HepG2 (cell line): Measurements from ENCODE around the gene XAF1. TPM values are rescaled to one million over a fixed set of nuclear protein-coding genes. Genes with fewer than 3 reads are reported as not detected.

Experiments used
- BORCS8-MEF2B ChIP-seq: sonication (generic); formaldehyde crosslinking; IDR thresholded peaks from 2 replicates; pipeline ENCODE4 v1.8.0; 2022; ENCODE audit warnings: mild to moderate bottlenecking, missing genetic modification reagents
- LCORL ChIP-seq, 2 experiments: fragments of 450-650 bp in 1 of 2; sonication (generic) in 1 of 2; formaldehyde crosslinking in 1 of 2; IDR thresholded peaks; 2 replicates each; pipeline versions ENCODE4 v1.5.0 to v1.6.1; 2017 to 2020; ENCODE audit warnings: antibody characterized with exemption in 1 of 2, missing genetic modification reagents in 1 of 2
- SALL1 ChIP-seq: sonication (generic); formaldehyde crosslinking; IDR thresholded peaks from 2 replicates; pipeline ENCODE4 v1.8.0; 2022; ENCODE audit warnings: mild to moderate bottlenecking, missing genetic modification reagents
- SPEN ChIP-seq: sonication (generic); formaldehyde crosslinking; IDR thresholded peaks from 2 replicates; pipeline ENCODE4 v1.5.1; 2020; ENCODE audit warnings: low read depth, mild to moderate bottlenecking, missing genetic modification reagents
- STAG1 ChIP-seq: sonication (generic); formaldehyde crosslinking; IDR thresholded peaks from 2 replicates; pipeline ENCODE4 v1.4.0; 2020; ENCODE audit warnings: missing genetic modification reagents
- TOPORS ChIP-seq: sonication (generic); formaldehyde crosslinking; IDR thresholded peaks from 2 replicates; pipeline ENCODE4 v1.8.0; 2023; ENCODE audit warnings: mild to moderate bottlenecking, missing genetic modification reagents
- ZFP1 ChIP-seq: IDR thresholded peaks from 2 replicates; pipeline ENCODE4 v1.6.1; 2016
- ZFX ChIP-seq: sonication (generic); formaldehyde crosslinking; IDR thresholded peaks from 2 replicates; pipeline ENCODE4 v1.4.0; 2020; ENCODE audit warnings: mild to moderate bottlenecking, low read depth, missing genetic modification reagents, moderate library complexity
- ZNF224 ChIP-seq: sonication (generic); formaldehyde crosslinking; IDR thresholded peaks from 2 replicates; pipeline ENCODE4 v1.5.0; 2020; ENCODE audit warnings: mild to moderate bottlenecking, missing genetic modification reagents
- ZNF556 ChIP-seq: sonication (generic); formaldehyde crosslinking; IDR thresholded peaks from 2 replicates; pipeline ENCODE4 v1.4.0; 2020; ENCODE audit warnings: mild to moderate bottlenecking, missing genetic modification reagents, borderline replicate concordance
- ZZZ3 ChIP-seq: sonication (generic); formaldehyde crosslinking; IDR thresholded peaks from 2 replicates; pipeline ENCODE4 v1.4.0; 2020; ENCODE audit warnings: missing genetic modification reagents, mild to moderate bottlenecking, borderline replicate concordance
- polyA plus RNA-seq, 8 experiments: library from polyadenylated mRNA; depleted of rRNA in 3 of 8; stranded (reverse) in 7 of 8; unstranded in 1 of 8; fragments of >200 nt; fragmentation: Illumina TruSeq in 4 of 8; extraction: Trizol in 4 of 8; gene quantifications; 2 replicates each; pipeline versions ENCODE4 v1.2.1 to v1.2.3, GENCODE V29; 2011 to 2016; ENCODE audit warnings: low read depth in 4 of 8, missing spikeins in 1 of 8, mixed read lengths in 1 of 8; ENCODE audit not compliant: insufficient read depth in 1 of 8
- total RNA-seq, 5 experiments: library from RNA; depleted of rRNA; stranded (reverse); fragments of >200 nt; fragmentation: Illumina TruSeq; extraction: Trizol; gene quantifications; 2 replicates each; pipeline ENCODE4 v1.2.3, GENCODE V29; 2016; ENCODE audit warnings: low read depth in 1 of 5
- TF ChIP-seq, protein P1 (sequence below): sonication (generic); formaldehyde crosslinking; IDR thresholded peaks from 2 replicates; pipeline ENCODE4 v1.4.0; 2020; ENCODE audit warnings: low read depth, mild to moderate bottlenecking, missing genetic modification reagents
- TF ChIP-seq, protein P2 (sequence below): sonication (generic); formaldehyde crosslinking; IDR thresholded peaks from 2 replicates; pipeline ENCODE4 v1.5.0; 2020; ENCODE audit warnings: mild to moderate bottlenecking, low read depth, missing genetic modification reagents, borderline replicate concordance
- TF ChIP-seq, protein P3 (sequence below), 2 experiments: fragments of 450-650 bp in 1 of 2; sonication (generic) in 1 of 2; formaldehyde crosslinking in 1 of 2; IDR thresholded peaks; 2 replicates each; pipeline versions ENCODE4 v1.6.1 to v1.8.0; 2016 to 2022; ENCODE audit warnings: antibody characterized with exemption in 1 of 2, mild to moderate bottlenecking in 1 of 2, missing genetic modification reagents in 1 of 2
- TF ChIP-seq, protein P4 (sequence below): sonication (generic); formaldehyde crosslinking; IDR thresholded peaks from 2 replicates; pipeline ENCODE4 v1.5.1; 2020; ENCODE audit warnings: mild to moderate bottlenecking, missing genetic modification reagents, moderate library complexity

Gene XAF1
- total and polyA plus RNA-seq, 2 of the 13 experiments (the other 11 are each of a cell fraction or from before 2014, with no cell fraction given): 1.2 to 2.4 TPM

DNA sequence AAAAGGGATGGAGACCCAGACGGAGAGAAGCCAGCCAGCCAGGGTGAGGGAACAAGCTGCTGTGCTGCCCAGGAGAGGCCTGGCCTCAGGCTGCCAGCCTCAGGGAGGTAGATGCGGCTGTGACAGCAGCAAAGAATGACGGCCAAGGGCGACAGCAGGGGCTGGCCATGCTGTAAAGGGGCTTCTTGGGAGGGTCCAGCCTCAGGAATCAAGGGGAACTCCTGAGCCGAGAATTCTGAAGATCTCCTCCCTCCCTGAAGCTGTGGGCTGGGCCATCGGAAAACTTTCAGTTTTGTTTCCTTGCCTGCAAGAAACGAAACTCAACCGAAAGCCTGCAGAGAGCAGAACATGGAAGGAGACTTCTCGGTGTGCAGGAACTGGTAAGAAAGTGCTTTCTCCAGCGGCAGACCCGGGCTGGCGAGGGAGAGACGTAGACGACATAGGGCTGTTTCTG is at the start of gene XAF1 (continued):
- TF ChIP-seq ZFP1 (CRISPR knock-in tag): no peak
- no peak for TF ChIP-seq ZZZ3 (CRISPR knock-in tag)
- TF ChIP-seq ZNF556 (CRISPR knock-in tag): 0 out of 2 replicates have a peak, but pooled peaks have one; percentile 26
- TF ChIP-seq, protein P1, sequence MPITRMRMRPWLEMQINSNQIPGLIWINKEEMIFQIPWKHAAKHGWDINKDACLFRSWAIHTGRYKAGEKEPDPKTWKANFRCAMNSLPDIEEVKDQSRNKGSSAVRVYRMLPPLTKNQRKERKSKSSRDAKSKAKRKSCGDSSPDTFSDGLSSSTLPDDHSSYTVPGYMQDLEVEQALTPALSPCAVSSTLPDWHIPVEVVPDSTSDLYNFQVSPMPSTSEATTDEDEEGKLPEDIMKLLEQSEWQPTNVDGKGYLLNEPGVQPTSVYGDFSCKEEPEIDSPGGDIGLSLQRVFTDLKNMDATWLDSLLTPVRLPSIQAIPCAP (CRISPR knock-in tag): no peak
- TF ChIP-seq, protein P2, sequence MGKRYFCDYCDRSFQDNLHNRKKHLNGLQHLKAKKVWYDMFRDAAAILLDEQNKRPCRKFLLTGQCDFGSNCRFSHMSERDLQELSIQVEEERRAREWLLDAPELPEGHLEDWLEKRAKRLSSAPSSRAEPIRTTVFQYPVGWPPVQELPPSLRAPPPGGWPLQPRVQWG (CRISPR knock-in tag): no peak
- TF ChIP-seq LCORL (IDR thresholded peaks at IDR 0.05): no peak
- no peak for TF ChIP-seq LCORL (CRISPR knock-in tag; IDR thresholded peaks at IDR 0.05)
- no peak for TF ChIP-seq TOPORS (CRISPR knock-in tag)
- TF ChIP-seq, protein P3, sequence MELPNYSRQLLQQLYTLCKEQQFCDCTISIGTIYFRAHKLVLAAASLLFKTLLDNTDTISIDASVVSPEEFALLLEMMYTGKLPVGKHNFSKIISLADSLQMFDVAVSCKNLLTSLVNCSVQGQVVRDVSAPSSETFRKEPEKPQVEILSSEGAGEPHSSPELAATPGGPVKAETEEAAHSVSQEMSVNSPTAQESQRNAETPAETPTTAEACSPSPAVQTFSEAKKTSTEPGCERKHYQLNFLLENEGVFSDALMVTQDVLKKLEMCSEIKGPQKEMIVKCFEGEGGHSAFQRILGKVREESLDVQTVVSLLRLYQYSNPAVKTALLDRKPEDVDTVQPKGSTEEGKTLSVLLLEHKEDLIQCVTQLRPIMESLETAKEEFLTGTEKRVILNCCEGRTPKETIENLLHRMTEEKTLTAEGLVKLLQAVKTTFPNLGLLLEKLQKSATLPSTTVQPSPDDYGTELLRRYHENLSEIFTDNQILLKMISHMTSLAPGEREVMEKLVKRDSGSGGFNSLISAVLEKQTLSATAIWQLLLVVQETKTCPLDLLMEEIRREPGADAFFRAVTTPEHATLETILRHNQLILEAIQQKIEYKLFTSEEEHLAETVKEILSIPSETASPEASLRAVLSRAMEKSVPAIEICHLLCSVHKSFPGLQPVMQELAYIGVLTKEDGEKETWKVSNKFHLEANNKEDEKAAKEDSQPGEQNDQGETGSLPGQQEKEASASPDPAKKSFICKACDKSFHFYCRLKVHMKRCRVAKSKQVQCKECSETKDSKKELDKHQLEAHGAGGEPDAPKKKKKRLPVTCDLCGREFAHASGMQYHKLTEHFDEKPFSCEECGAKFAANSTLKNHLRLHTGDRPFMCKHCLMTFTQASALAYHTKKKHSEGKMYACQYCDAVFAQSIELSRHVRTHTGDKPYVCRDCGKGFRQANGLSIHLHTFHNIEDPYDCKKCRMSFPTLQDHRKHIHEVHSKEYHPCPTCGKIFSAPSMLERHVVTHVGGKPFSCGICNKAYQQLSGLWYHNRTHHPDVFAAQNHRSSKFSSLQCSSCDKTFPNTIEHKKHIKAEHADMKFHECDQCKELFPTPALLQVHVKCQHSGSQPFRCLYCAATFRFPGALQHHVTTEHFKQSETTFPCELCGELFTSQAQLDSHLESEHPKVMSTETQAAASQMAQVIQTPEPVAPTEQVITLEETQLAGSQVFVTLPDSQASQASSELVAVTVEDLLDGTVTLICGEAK (IDR thresholded peaks at IDR 0.05): no peak
- TF ChIP-seq, protein P3 (CRISPR knock-in tag; IDR thresholded peaks at IDR 0.05): peak; percentile 32; the same call in 1 of the 2 replicates
- no peak for TF ChIP-seq ZNF224
- TF ChIP-seq SPEN (CRISPR knock-in tag): 0 out of 2 replicates have a peak, but pooled peaks have one; percentile 18
- 0 out of 2 replicates have a peak, but pooled peaks have one; percentile 26 for TF ChIP-seq BORCS8-MEF2B (CRISPR knock-in tag)
- TF ChIP-seq SALL1 (CRISPR knock-in tag): peak; percentile 31; the same call in 1 of the 2 replicates
- TF ChIP-seq STAG1 (CRISPR knock-in tag): 0 out of 2 replicates have a peak, but pooled peaks have one; percentile 7
- TF ChIP-seq, protein P4, sequence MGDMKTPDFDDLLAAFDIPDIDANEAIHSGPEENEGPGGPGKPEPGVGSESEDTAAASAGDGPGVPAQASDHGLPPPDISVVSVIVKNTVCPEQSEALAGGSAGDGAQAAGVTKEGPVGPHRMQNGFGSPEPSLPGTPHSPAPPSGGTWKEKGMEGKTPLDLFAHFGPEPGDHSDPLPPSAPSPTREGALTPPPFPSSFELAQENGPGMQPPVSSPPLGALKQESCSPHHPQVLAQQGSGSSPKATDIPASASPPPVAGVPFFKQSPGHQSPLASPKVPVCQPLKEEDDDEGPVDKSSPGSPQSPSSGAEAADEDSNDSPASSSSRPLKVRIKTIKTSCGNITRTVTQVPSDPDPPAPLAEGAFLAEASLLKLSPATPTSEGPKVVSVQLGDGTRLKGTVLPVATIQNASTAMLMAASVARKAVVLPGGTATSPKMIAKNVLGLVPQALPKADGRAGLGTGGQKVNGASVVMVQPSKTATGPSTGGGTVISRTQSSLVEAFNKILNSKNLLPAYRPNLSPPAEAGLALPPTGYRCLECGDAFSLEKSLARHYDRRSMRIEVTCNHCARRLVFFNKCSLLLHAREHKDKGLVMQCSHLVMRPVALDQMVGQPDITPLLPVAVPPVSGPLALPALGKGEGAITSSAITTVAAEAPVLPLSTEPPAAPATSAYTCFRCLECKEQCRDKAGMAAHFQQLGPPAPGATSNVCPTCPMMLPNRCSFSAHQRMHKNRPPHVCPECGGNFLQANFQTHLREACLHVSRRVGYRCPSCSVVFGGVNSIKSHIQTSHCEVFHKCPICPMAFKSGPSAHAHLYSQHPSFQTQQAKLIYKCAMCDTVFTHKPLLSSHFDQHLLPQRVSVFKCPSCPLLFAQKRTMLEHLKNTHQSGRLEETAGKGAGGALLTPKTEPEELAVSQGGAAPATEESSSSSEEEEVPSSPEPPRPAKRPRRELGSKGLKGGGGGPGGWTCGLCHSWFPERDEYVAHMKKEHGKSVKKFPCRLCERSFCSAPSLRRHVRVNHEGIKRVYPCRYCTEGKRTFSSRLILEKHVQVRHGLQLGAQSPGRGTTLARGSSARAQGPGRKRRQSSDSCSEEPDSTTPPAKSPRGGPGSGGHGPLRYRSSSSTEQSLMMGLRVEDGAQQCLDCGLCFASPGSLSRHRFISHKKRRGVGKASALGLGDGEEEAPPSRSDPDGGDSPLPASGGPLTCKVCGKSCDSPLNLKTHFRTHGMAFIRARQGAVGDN (CRISPR knock-in tag): peak; percentile 87
- TF ChIP-seq ZFX (CRISPR knock-in tag): peak; percentile 75
